C1 segment of cervical spinal cord (tissue), 14 donors: ENCODE data around the gene SCN8A.
A peak's percentile ranks its signal among the peaks of the same experiment; 100 is the strongest.

Source experiments
- DNase-seq, 14 donors: peaks; one replicate each; lab custom pipeline; 2025; lab: John Stamatoyannopoulos, UW

SCN8A gene

DNA sequence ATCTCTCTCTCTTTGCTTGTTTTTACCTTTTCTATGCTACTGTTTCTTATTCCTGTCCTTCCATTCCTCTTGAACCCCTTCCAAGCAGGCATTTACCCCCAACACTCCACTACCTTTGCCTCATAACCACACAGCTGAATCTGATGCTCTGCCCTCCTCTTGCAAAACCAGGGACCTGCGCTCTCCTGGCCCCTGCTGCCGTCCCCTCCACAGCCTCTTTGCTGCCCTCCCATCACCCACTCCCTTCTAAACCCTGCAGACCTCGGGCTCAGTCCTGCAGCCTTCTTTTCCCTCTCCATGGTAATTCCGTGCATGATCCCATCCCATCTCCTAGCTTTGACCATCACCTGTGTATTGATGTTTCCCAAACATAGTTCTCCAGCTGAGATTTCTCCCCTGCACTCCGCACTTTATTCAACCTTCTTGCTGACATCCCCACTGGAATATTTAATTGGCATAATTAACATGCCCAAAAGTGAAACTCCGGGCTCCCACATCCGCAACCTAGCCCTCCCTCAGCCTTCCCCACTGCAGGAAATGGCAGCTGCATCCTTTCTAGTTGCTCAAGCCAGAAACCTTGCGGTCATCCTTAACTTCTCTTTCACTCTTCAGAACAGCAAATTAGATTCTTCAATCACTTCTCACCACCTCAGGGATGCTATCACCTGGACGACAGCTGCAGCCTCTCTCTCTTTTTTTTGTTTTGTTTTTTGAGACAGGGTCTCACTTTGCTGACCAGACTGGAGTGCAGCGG, 241.5 kb downstream of the SCN8A start:
- DNase-seq, result no peak

DNA sequence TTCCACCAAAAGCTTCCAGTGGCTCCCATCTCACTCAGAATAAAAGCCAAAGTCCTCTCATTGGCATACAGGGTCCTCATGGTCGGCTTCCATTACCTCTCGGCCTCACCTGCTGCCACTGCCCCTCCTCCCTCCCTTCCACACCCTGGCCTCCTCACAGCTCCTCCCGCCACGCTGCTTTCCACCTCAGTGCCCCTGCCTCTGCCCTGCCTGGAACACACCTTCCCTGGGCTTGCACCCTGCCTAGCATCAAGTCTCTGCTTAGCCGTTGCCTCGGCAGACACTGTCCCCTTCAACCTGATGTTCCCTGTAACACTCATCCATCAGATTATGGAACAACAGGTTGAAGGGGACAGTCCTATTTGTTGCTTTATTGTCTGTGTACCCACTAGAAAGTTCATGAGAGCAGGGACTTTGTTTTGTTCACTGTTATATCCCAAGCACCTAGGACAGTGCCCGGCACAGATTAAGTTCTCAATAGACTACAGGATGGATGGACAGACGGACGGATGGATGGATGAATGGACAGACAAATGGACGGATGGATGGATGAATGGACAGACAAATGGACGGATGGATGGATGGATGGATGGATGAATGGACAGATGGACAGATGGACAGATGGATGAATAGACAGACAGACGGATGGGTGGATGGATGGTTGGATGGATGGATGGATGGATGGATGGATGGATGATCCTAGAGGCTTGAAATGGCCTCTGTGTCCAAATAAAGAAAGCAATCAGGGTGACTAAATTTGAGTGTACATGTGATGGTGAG, 242.6 kb downstream of the SCN8A start:
- DNase-seq, result no peak

DNA sequence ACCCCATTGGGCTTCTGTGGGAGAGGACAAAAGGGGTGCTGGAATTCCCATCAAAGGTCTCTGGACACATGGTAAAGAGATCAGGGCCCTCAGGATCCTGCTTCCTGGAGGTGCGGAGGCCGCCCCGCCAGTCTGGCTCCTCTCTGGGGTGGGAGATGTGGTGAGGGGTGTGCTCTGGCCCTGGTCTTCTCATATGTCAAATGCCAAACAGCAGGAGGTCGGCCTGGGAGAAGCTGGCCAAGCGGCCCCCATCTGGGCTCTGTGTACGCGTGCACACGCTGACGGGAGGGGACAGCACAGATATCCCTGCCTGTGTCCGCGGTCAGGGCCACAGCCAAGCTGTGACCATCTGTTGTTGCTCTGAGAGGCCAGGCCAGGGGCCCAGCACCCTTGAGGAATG, 243.4 kb downstream of the SCN8A start:
- no peak for DNase-seq

DNA sequence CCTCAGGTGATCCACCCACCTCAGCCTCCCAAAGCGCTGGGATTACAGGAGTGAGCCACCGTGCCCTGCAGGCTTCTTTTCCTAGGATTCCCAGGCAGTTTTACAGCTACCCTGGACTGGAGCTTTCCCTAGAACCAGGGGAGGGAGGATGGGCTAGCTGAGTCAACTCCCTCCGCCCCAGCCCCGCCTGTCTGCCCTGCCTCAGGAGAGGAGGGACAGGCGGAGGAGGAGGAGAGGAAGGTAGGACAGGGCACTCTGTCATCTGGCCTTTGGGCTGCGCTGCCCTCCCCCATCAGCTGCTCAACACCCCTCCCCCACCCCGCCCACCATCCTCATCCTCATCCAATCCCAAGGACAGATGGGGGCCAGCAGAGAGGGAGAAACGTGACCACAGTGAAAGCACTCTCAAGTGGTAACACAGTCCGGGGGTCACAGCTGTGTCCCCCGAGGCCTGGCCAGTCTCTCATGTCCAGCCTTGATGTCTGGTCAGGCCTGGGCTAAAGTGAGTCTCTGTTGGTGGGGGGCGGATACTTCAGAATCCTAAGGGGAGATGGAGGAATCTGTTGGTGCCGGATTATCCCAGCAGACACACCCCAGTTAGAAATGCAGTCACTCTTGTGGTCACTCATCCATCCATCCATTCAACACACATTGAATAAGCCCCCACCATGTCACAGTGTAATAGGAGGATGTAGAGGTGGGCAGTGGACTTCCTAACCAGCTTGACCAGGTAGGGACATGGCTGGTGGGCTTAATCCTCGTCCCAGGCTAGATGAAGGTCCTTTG, 245.2 kb downstream of the SCN8A start:
- DNase-seq, result no peak

DNA sequence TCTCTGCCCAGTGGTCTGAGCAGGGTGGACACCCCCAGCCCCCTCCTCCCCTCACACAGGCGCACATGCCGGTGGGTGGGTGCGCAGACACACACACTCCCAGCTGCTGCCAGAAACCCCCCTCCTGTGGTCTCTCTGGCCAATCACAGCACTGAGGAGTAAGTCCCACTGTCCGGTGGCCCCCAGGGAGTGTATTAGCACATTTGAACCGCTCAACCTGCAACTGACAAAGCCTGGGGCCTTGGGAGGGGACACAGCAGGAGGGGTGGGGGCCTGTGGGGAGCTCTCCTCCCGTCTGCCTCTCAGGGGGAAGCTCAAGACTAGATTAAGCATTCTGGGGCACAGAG, 245.8 kb downstream of the SCN8A start:
- no peak for DNase-seq

DNA sequence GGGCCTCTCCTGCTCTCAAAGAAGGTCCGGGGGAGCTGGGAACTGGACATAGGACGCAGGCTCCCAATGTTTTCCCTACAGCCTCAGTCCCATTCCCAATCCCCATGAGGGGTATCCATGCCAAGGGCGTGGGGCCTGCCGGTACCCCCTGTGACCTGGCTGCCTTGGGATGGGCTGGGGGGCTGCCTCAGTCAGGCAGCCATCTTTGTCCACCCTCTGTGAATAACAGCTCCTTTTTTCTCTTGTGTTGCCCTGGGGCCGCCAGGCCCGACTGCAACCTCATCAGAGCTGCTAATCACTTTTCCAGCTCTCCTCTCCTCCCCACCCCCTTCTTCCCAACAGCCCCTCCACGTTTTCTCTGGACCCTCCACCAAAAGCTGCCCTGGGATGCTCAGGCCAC, 246.3 kb downstream of the SCN8A start:
- DNase-seq, result no peak

DNA sequence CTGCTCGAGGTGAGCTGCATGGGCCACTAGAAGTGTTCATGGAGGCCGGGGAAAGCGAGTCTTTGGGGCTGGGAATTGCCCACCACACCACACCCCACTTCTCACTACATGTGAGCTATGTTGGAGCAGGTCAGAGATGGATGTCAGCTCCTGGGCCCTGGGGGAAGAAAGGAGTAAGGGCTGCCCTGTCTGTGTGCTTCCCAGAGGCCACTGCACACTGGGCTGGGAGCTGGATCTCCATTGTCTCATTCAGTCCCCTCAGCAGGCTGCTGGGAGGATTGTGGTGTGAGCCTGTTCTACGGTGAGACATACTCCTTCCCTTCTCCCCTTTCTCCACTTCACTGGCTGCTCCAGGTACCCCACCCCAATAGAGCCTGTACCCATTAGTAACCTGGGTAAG, 247.0 kb downstream of the SCN8A start:
- DNase-seq, result no peak

DNA sequence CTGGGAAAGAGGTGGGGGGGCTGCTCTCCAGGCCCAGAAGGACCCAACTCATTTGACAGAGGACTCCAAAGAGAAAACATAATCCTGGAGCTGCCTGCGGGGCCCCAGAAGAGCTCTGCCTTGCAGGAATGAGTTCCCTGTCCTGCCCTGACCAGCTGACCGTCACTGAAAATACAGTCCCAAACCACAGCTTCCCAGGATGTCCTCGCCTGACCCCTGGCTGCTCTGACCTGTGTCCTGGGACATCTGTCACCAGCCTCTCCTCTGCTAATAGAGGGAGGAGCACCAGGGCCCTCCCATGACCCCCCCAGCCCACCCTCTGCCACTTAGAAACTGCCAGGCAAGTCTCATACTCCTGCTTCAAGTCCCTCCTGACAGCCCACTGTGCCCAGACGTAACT, 247.7 kb downstream of the SCN8A start:
- DNase-seq, result no peak

DNA sequence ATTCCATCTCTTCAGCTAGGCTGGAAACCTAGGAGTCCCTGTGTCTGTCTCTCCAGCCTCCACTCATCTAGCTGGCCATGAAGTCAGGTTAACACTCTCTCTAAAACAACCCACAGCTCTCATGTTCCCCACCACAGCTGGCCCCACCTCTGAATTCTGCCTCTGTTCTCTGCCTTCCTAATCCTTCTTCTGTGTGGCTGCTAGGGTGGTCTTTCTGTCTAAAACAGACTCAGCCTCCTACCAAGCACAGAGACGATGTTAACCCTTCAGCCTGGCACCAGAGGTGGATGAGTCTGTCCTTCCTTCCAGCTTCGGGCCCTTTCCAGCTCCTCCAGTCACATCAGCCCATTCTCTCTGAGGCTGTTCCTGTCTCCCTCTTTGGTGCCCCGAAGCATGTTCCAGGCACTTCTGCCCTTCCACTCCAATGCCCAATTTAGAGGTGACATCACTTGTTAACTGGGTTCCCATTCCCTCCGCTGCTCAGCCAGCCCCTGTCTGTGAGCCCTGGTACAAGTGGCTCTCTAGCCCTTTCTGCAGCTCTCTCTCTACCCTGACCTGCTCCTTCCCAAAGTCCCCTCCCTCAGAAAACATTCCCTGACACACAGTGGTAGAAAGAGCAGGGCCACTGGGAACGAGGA, 248.4 kb downstream of the SCN8A start:
- no peak for DNase-seq

DNA sequence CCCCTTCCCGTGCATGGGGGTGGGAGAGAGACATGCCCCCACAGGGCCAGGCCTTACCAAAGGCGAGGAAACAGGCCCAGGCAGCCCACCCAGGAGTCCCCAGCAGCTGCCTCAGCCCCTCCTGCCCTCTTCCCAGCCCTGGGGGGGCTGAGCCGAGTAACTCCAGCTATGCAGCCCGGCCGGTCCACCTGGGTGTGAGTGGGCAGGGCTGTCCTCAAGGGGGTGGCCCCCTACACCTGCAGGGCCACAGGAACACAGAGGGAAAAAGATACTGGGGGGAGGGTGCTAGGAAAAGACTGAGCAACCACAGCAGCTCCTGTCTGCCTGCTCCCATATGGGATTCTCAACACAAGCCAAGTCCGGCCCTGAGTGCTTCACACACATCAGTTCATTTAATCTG, 249.9 kb downstream of the SCN8A start:
- no peak for DNase-seq

DNA sequence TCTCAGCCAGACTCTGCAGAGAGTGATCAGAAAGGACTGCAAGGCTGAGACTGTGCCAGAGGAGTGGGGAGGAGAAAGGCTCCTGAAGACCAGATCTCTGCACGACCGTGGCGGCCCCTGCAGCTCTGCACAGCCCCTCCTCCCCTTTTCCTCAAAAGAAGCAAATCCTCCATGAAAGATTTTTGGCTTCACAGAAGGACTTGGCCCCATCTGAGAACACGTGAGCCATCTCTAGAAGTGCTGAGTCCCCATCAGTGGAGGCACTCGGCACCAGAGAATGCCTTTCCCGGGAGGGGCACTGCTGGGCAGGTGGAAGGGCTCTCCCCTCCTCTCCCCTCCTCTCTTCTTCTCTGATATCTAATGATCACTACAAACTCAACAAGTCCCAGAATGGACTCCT, 250.7 kb downstream of the SCN8A start:
- no peak for DNase-seq

DNA sequence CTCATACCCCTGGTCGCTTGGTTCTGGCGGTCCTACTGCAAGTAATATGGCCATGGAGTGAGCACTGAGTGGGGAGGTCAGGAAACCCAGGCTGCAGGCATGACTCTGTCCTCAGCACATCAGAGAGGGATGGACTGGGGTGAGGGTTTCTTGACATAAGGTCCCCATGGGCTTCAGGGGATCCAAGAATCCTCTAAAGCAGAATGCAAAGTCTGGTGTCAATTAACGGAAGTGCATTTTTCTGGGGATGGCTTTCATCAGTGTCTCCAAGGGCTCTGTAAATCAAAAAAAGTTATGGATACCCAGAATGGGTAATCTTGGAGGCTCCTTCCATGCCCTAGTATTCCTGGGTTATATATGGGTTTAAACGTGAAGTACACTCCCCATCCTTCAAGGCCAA, 253.8 kb downstream of the SCN8A start:
- DNase-seq, result no peak

DNA sequence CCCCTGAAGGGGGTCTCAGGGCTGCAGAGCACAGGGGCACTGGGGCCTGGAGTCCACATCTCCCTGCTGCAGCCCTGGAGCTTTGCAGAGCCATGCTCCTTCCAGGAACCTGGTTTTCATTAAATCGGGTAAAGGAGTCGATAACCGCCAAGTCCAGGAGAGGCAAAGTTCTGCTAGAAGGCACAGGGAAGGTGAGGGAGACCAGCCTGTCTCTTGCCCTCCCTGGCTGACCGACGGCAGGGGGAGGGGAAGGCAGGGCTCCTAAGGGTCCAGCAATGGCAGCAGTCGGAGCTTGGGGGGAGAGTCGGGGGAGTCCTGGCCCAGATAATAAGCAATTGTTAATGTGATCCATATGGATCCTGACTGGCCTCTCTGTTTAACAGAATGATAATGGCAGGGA, 254.4 kb downstream of the SCN8A start:
- no peak for DNase-seq

DNA sequence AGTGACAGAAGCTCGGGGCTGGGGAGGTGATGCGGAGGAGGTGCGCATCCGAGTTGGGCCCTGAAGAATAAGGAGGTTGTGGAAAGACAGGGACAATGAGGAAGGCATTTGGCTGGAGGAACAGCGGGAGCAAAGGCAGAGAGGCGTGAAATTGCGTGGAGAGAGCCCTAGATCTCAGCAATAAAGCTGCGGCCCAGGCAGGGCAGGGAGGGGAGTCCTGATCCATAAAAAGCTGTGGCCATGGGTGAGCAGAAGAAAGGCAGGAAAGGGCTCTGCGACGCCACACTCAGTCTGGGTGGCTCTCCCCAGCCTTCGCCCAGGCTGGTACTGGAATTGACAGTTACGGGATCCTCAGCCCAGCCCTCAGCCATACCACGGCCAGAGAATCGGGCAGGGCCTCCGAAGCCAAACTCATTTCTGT, 255.2 kb downstream of the SCN8A start:
- no peak for DNase-seq

DNA sequence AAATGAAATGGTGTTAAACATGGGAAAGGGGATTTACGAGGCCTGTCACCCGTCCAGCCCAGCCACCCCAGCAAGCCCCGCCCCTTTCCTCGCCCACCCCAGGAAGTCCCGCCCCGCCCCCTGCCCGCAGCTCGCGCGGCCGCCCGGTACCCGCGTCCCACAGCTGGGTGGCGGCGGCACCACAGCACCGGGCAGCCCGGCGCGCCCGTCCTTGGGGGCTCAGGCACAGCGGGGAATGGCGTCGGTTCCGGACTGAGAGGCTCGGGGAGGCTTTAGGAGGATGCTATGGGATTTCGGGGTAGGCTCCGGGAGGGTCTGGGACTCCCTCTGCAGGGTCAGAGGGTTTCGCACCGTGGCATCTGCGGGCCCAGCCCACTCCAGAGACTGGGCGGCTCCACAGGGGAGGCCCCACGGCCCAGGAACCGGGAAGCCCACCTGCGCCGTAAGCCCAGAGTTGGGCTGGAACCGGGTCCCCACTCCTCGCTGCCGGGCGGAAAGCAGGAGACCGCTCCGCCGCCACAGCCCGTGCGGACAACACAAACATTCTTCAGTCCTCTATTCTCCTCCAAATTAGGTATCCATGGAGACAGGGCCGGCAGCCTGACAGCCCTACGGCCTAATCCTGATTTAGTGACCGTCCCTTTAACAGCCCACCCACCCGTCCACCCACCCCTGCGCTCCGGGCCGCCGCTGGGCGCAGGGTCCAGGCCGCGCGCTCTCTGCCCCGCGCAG, 256.0 kb downstream of the SCN8A start:
- peak in 2 of 14 donors; percentile 6 to 42 for DNase-seq

DNA sequence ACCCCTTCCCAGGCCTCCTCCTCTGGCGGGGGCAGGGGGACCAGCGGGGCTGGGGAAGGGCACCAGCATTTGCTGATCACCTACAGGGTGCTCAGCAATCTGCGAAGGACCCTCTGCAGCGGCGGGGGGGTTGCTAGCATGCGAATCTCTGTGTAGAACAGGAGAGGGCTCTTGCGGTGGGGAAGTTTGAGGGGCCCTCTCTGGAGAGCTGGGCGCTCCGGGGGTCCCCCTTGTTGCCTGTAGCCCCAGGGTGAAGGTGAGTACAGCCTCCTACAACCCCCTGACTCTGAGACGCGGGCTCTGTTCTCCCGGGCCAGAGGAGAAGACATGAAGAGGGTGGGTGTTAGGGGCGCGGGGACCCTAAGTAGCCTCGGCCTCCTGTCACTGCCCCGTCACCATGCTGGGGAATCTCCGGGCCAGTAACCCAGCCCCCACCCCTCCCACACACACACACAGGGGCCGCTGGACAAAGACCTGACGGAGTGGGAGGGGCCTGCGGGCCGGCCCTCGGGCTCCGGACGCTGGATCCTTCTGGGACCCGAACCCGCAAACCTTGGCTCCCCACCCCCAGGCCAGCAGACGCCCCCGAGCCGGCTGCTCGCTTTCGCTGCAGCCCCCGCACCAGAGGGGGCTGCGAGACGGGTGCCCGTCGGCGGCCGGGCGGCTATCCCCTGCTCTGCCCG, 256.8 kb downstream of the SCN8A start:
- DNase-seq, result no peak

DNA sequence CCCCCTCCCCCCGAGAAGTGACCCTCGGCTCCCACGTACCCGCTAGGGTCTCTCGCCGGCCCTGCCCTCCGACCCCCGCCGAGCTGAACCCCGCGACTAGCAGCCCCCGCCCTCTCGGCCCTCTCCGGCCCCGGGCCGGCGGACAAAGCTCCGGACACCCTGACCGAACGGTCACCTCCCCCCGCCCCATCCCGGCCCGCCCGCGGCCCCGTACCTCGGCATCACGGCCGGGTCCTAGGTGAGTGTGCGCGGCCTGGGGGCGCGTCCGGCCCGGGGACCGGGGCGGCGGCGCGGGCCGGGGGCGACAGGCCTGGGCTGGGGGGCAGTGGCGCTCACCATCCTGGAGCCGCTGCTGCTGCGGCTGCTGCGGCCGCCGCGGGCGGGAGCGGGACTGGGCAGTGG, 257.3 kb downstream of the SCN8A start, which contains the start of gene FIGNL2:
TSS of gene FIGNL2 (minus strand) at position 393 of the 402 bp plus-strand sequence. CDS start 26,305 bp downstream, outside the sequence.
- DNase-seq, result no peak

DNA sequence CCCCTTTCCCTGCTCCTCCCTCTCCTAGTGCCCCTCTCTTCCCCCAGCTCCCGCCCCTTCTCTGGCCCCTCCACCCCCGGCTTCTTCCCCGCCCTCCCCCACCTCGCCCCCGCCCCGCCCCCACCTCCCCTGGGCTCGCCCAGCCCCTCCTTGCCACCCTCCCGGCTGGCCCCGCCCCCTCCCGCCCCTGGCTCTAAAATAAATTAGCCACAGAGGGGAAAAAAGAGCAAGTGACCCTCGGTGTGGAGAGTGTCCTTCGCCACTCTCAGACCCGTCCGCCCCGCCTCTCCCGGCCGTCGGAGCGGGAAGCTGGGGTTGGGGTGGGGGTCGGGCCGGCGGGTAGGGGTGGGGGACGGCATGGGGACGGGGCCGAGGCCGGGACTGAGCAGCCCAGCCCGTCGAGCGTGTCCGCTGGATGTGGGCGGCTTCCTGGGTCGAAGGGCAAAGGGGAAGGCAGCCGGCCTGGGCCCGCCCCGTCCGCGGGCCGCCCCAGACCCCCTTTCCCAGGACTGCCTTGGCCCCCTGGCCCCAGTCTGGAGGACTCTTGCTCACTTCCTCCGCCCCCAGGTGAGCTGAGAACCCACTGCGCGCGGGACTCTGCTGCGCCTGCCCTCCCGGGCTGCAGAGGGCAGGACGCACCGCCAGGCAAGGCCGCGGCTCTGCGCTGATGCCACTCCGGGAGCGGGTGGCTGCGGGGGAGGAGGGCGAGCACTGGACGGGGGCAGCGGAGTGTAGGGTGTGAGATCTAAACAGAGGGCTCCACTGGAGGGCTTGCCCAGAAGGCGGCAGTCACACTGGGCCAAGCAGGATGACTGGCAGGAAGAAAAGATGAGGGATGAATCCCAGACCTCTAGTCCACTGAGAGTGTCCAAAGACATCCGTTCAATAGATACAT, 258.1 kb downstream of the SCN8A start:
- DNase-seq, result no peak
